Measurements from ENCODE around the gene CD22.

DNA sequence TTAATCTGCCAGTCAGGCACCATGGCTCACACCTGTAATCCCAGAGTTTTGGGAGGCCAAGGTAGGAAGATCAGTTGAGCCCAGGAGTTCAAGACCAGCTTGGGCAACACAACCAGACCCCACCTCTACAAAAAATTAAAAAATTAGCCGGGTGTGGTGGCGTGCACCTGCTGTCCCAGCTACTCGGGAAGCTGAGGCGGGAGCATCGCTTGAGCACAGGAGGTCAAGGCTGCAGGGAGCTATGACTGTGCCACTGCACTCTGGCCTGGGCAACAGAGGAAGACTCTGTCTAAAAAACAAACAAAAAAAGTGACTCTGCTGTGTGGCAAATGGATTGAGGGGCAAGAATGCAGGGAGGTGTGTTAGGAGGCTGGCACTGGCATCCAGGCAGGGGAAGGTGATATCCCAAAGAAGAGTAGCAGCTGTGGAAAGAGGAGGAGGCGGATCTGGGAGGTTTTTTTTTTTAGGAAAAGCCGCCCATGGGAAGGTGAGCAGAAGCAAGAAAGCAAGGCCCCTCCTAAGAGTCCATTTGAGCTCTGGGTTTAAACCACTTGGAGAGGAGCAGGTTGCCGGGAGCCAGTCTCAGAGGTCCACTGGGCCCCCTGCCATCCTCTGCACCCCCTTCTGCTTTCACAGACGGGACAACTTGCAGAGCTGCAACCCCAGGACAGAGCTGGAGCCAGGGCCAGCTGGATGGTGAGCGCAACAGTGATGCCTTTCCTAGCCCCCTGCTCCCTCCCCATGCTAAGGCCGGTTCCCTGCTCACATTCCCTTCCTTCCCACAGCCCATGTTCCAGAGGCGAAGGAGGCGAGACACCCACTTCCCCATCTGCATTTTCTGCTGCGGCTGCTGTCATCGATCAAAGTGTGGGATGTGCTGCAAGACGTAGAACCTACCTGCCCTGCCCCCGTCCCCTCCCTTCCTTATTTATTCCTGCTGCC is 44.6 kb upstream of the CD22 start:
- TF ChIP-seq, protein P1, sequence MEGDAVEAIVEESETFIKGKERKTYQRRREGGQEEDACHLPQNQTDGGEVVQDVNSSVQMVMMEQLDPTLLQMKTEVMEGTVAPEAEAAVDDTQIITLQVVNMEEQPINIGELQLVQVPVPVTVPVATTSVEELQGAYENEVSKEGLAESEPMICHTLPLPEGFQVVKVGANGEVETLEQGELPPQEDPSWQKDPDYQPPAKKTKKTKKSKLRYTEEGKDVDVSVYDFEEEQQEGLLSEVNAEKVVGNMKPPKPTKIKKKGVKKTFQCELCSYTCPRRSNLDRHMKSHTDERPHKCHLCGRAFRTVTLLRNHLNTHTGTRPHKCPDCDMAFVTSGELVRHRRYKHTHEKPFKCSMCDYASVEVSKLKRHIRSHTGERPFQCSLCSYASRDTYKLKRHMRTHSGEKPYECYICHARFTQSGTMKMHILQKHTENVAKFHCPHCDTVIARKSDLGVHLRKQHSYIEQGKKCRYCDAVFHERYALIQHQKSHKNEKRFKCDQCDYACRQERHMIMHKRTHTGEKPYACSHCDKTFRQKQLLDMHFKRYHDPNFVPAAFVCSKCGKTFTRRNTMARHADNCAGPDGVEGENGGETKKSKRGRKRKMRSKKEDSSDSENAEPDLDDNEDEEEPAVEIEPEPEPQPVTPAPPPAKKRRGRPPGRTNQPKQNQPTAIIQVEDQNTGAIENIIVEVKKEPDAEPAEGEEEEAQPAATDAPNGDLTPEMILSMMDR (IDR thresholded peaks at IDR 0.05): no peak
- TF ChIP-seq EP300 (IDR thresholded peaks at IDR 0.05) (no peak), POLR2A (IDR thresholded peaks at IDR 0.05) (no peak), POLR2AphosphoS5 (IDR thresholded peaks at IDR 0.05) (no peak)
